AG04450 (cell line): ENCODE data around the gene FRS2. TPM values are rescaled to one million over a fixed set of nuclear protein-coding genes. Genes with fewer than 3 reads are reported as not detected.

ENCODE experiments used
- CTCF ChIA-PET: fragments of 300-600, 350-600 bp; formaldehyde crosslinking; extraction: SDS; loops from one replicate; lab custom pipeline; 2022; ENCODE audit warnings: antibody characterized with exemption, inconsistent platforms; lab: Charles Lee
- POLR2A ChIA-PET: fragments of 350-600 bp; formaldehyde crosslinking; extraction: SDS; loops from one replicate; lab custom pipeline; 2021; ENCODE audit warnings: antibody characterized with exemption, inconsistent platforms; lab: Yijun Ruan, JAX
- DNase-seq: peaks from one replicate; pipeline ENCODE4 v3.0.0-alpha.2; 2011; ENCODE audit warnings: low read depth, low spot score
- H3K27ac ChIP-seq: one replicate; pipeline ENCODE4 v1.5.1; 2012; ENCODE audit warnings: low read depth, low read length, control low read depth
- H3K27me3 ChIP-seq: one replicate; pipeline ENCODE4 v1.6.0; 2012; ENCODE audit warnings: low read length; ENCODE audit not compliant: control insufficient read depth, insufficient read depth
- H3K4me3 ChIP-seq: 2 replicates; pipeline ENCODE4 v1.5.1; 2011; ENCODE audit warnings: mild to moderate bottlenecking, low read depth, low read length, control low read depth
- H3K9me3 ChIP-seq: 2 replicates; pipeline ENCODE4 v1.5.1; 2012; ENCODE audit warnings: low read length; ENCODE audit not compliant: control insufficient read depth, insufficient read depth
- polyA plus RNA-seq: library from polyadenylated mRNA; depleted of rRNA; stranded (reverse); fragments of >200 nt; gene quantifications from 2 replicates; pipeline ENCODE4 v1.2.3, GENCODE V29; 2011
- TF ChIP-seq, protein P1 (sequence below): IDR thresholded peaks from 2 replicates; pipeline ENCODE4 v1.5.1; 2011; ENCODE audit warnings: low read depth, low read length, control low read depth, inconsistent platforms

The FRS2 gene
- polyA plus RNA-seq, 1 experiment = 41.9 TPM

DNA sequence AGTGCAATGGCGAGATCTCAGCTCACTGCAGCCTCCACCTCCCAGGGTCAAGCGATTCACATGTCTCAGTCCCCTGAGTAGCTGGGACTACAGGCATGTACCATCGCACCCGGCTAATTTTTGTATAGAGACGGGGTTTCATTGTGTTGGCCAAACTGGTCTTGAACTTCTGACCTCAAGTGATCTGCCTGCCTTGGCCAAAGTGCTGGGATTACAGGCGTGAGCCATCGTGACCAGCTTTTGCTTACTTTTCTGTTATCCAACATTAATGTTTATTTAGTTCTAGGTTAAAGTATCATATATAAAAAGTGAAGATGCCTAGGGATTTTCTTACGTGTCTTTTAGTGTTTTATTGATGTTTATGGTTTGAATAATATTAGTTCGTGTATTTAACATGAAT, 86.2 kb downstream of the FRS2 start:
- TF ChIP-seq, protein P1, sequence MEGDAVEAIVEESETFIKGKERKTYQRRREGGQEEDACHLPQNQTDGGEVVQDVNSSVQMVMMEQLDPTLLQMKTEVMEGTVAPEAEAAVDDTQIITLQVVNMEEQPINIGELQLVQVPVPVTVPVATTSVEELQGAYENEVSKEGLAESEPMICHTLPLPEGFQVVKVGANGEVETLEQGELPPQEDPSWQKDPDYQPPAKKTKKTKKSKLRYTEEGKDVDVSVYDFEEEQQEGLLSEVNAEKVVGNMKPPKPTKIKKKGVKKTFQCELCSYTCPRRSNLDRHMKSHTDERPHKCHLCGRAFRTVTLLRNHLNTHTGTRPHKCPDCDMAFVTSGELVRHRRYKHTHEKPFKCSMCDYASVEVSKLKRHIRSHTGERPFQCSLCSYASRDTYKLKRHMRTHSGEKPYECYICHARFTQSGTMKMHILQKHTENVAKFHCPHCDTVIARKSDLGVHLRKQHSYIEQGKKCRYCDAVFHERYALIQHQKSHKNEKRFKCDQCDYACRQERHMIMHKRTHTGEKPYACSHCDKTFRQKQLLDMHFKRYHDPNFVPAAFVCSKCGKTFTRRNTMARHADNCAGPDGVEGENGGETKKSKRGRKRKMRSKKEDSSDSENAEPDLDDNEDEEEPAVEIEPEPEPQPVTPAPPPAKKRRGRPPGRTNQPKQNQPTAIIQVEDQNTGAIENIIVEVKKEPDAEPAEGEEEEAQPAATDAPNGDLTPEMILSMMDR = no peak
- CTCF ChIA-PET = interaction anchor here (0.6 to 9.0 kb wide), 9 partner anchors 10 to 199 kb away, joined by 3 to 73 read pairs (median 4); partner anchors contain the start of gene CCT2
- POLR2A ChIA-PET = interaction anchor here (0.5 to 2.0 kb wide), 3 partner anchors 13 to 199 kb away, joined by 3 to 6 read pairs (median 3); no protein-coding TSS in a partner anchor
- no peaks in the 10 kb centered on the region for H3K27me3 ChIP-seq
- no peak overlapping the region for H3K4me3 ChIP-seq
- peaks cover 2% of the 10 kb centered on the region; the same call in 1 of the 2 replicates for H3K9me3 ChIP-seq
- peak overlapping the region; percentile 85 for H3K27ac ChIP-seq
- no peak for DNase-seq

DNA sequence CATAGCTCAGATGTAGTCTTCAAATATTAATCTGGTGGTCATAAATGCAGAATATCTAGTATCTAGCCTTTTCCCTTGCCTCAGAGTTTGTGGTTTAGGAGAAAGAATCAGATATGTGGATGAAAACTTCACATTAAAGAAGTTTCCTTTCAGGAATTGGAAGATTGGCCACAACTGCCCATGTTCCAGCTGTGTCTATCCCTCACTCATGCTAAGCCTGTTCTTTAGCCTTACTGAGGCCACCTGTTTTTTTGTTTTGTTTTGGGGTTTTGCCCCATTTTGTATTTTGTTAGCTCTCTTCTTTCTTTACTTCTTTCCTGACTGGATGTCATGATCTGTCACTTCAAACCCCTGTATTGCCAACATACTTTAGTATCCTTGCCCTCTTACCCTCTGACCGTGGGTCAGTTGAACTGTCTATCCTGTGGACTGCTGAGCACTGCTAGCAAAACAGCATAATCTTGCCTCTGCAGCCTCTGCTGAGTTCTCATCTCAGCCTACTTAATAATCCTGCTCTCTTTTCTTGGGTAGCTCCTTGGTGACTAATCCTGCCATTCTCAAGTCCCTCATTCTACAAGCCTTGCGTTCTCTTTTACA, 93.1 kb downstream of the FRS2 start:
- ChIA-PET POLR2A (no interaction called here), CTCF (interaction anchor here (2.1 kb wide), 1 partner anchor 8 kb away, joined by 18 read pairs; no protein-coding TSS in a partner anchor)
- TF ChIP-seq, protein P1 = no peak
- no peaks in the 10 kb centered on the region for H3K9me3 ChIP-seq
- H3K27ac ChIP-seq = no peak overlapping the region
- DNase-seq = no peak
- no peak overlapping the region for H3K4me3 ChIP-seq
- H3K27me3 ChIP-seq = no peaks in the 10 kb centered on the region

DNA sequence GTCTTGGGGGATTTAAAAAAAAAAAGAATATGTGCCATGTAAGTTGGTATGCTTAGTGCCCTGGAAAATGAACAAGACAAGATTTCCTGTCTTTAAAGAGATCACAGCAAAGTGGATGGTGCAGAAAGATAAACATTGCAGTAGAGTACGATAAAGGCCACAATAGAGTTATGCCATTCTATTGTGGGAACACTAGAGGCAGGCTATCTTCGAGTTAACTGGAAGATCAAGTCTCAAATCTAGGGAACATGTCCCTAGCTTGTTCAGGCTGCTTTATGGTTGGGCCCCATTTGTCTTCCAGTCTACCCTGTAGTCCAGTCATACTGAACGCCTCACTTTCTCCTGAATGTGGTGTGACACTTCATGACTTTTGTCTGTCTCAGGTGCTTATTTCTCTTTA, 96.4 kb downstream of the FRS2 start:
- TF ChIP-seq, protein P1 = no peak
- Histone ChIP-seq H3K27ac (no peak overlapping the region), H3K9me3 (no peaks in the 10 kb centered on the region), H3K27me3 (no peaks in the 10 kb centered on the region), H3K4me3 (no peak overlapping the region)
- DNase-seq = no peak
- ChIA-PET POLR2A (no interaction called here), CTCF (interaction anchor here (0.6 to 2.8 kb wide), 8 partner anchors 10 to 209 kb away, joined by 3 to 9 read pairs (median 4); partner anchors contain the start of gene CCT2)

DNA sequence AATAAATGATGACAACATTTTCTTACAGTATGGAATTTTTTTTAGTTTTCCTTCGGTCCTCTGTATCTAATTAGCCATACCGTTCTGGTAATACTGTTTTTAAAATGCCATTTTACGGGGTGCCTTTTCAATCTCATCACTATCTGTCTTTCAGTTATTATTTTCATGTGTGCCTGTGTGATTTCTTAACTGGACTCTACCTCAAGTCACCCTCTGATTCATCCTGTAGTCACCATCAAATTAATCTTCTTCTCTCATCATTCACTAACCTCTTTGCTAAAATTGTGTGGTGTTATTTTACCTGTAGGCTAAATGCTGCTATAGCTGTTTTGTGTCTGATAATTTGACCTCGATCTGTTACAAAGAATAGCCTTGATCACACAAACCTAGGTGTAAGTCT, 99.0 kb downstream of the FRS2 start:
- Histone ChIP-seq H3K9me3 (no peaks in the 10 kb centered on the region), H3K4me3 (no peak overlapping the region), H3K27me3 (no peaks in the 10 kb centered on the region), H3K27ac (no peak overlapping the region)
- TF ChIP-seq, protein P1 = no peak
- POLR2A ChIA-PET = interaction anchor here (1.0 kb wide), 1 partner anchor 13 kb away, joined by 6 read pairs; no protein-coding TSS in a partner anchor
- CTCF ChIA-PET = interaction anchor here (0.6 to 5.3 kb wide), 10 partner anchors 12 to 211 kb away, joined by 3 to 90 read pairs (median 20); partner anchors contain the start of genes CCT2 and FRS2
- no peak for DNase-seq

DNA sequence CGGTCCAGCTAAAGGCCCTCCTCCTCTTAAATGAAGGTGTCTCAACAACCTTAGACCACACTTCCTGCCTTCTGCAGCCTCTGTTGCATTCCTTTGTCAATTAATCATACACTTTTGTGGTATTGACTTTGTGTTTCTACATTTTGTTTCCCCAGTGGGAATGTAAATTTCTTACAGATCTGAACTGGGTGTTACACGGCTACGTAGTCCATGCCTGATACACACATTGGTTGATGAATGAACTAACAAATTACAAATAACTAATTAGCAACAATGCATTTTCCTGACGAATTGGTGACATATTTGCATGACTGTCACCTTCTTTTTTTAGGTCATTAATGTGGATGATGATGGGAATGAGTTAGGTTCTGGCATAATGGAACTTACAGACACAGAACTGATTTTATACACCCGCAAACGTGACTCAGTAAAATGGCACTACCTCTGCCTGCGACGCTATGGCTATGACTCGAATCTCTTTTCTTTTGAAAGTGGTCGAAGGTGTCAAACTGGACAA, 99.9 kb downstream of the FRS2 start:
- ChIA-PET POLR2A (interaction anchor here (1.0 to 1.5 kb wide), 2 partner anchors 14 to 100 kb away, joined by 5 to 6 read pairs; partner anchors contain the start of gene FRS2), CTCF (interaction anchor here (0.6 to 5.3 kb wide), 23 partner anchors 8 to 212 kb away, joined by 3 to 90 read pairs (median 9); partner anchors contain the start of genes CCT2 and FRS2)
- Histone ChIP-seq H3K27ac (peak overlapping the region; percentile 58), H3K4me3 (no peak overlapping the region), H3K9me3 (no peaks in the 10 kb centered on the region), H3K27me3 (no peaks in the 10 kb centered on the region)
- DNase-seq = no peak
- TF ChIP-seq, protein P1 = no peak
